ENCODE results near the gene ERF.

DNA sequence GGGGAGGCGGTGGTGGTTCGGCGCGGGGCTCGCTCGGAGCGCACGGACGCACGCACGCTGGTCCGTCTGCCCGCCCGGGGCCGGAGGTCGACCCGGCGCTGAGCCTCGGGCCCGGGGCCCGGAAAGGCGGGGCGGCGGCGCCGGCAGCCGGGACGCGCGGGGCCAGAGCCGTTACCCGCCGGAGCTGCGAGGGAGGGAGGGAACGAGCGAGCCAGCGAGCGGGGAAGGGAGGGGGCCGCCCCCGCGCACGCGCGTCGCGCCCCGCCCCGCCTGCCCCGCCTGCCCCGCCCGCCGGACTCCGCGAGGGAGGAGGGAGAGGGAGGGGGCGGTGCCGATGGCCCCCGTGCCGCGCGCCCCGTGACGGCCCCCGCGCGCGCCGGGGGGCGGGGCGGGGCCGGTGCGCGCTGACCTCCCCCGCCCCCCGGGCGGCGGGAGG, 29.2 kb upstream of the ERF start:
- TF ChIP-seq, protein P1, sequence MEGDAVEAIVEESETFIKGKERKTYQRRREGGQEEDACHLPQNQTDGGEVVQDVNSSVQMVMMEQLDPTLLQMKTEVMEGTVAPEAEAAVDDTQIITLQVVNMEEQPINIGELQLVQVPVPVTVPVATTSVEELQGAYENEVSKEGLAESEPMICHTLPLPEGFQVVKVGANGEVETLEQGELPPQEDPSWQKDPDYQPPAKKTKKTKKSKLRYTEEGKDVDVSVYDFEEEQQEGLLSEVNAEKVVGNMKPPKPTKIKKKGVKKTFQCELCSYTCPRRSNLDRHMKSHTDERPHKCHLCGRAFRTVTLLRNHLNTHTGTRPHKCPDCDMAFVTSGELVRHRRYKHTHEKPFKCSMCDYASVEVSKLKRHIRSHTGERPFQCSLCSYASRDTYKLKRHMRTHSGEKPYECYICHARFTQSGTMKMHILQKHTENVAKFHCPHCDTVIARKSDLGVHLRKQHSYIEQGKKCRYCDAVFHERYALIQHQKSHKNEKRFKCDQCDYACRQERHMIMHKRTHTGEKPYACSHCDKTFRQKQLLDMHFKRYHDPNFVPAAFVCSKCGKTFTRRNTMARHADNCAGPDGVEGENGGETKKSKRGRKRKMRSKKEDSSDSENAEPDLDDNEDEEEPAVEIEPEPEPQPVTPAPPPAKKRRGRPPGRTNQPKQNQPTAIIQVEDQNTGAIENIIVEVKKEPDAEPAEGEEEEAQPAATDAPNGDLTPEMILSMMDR (IDR thresholded peaks at IDR 0.05 in 2 of 3, conservative IDR thresholded peaks at IDR 0.05 in 1 of 3; ENCODE audit: borderline replicate concordance in 1 of 3, insufficient read depth in 1 of 3, low read depth in 2 of 3, low read length in 2 of 3): no peak
- no peak for TF ChIP-seq EZH2 (IDR thresholded peaks at IDR 0.05)
- TF ChIP-seq, protein P2, sequence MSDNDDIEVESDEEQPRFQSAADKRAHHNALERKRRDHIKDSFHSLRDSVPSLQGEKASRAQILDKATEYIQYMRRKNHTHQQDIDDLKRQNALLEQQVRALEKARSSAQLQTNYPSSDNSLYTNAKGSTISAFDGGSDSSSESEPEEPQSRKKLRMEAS (IDR thresholded peaks at IDR 0.05): no peak
- peak; percentile 7 for TF ChIP-seq POLR2A (IDR thresholded peaks at IDR 0.05; ENCODE audit: borderline replicate concordance, extremely low read depth, insufficient read depth, insufficient read length)
- no peak; the same call in 1 of the 2 replicates for TF ChIP-seq POLR2AphosphoS5 (IDR thresholded peaks at IDR 0.05; ENCODE audit: low read depth, low read length)
- TF ChIP-seq, protein P3, sequence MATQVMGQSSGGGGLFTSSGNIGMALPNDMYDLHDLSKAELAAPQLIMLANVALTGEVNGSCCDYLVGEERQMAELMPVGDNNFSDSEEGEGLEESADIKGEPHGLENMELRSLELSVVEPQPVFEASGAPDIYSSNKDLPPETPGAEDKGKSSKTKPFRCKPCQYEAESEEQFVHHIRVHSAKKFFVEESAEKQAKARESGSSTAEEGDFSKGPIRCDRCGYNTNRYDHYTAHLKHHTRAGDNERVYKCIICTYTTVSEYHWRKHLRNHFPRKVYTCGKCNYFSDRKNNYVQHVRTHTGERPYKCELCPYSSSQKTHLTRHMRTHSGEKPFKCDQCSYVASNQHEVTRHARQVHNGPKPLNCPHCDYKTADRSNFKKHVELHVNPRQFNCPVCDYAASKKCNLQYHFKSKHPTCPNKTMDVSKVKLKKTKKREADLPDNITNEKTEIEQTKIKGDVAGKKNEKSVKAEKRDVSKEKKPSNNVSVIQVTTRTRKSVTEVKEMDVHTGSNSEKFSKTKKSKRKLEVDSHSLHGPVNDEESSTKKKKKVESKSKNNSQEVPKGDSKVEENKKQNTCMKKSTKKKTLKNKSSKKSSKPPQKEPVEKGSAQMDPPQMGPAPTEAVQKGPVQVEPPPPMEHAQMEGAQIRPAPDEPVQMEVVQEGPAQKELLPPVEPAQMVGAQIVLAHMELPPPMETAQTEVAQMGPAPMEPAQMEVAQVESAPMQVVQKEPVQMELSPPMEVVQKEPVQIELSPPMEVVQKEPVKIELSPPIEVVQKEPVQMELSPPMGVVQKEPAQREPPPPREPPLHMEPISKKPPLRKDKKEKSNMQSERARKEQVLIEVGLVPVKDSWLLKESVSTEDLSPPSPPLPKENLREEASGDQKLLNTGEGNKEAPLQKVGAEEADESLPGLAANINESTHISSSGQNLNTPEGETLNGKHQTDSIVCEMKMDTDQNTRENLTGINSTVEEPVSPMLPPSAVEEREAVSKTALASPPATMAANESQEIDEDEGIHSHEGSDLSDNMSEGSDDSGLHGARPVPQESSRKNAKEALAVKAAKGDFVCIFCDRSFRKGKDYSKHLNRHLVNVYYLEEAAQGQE (IDR thresholded peaks at IDR 0.05; ENCODE audit: low read depth): no peak
- no peak for TF ChIP-seq JUND (IDR thresholded peaks at IDR 0.05)
- no peak for TF ChIP-seq TCF7L2 (IDR thresholded peaks at IDR 0.05; ENCODE audit: borderline replicate concordance, extremely low read depth, insufficient read depth, insufficient read length)
- TF ChIP-seq, protein P4, sequence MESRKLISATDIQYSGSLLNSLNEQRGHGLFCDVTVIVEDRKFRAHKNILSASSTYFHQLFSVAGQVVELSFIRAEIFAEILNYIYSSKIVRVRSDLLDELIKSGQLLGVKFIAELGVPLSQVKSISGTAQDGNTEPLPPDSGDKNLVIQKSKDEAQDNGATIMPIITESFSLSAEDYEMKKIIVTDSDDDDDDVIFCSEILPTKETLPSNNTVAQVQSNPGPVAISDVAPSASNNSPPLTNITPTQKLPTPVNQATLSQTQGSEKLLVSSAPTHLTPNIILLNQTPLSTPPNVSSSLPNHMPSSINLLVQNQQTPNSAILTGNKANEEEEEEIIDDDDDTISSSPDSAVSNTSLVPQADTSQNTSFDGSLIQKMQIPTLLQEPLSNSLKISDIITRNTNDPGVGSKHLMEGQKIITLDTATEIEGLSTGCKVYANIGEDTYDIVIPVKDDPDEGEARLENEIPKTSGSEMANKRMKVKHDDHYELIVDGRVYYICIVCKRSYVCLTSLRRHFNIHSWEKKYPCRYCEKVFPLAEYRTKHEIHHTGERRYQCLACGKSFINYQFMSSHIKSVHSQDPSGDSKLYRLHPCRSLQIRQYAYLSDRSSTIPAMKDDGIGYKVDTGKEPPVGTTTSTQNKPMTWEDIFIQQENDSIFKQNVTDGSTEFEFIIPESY (IDR thresholded peaks at IDR 0.05; ENCODE audit: extremely low read depth, insufficient replicate concordance, low read length): no peak
